Stimulated activated CD4-positive, alpha-beta T cell treated with anti-CD3 and anti-CD28 coated beads, Interleukin-12 subunit alpha, Interleukin-12 subunit beta, amount 100 ng/mL, for 4 hours (primary cell): Measurements from ENCODE around the gene CREB3L1.

Experiments used
- DNase-seq: peaks from one replicate; pipeline ENCODE4 v3.0.0-alpha.2; 2020

CREB3L1 gene

DNA sequence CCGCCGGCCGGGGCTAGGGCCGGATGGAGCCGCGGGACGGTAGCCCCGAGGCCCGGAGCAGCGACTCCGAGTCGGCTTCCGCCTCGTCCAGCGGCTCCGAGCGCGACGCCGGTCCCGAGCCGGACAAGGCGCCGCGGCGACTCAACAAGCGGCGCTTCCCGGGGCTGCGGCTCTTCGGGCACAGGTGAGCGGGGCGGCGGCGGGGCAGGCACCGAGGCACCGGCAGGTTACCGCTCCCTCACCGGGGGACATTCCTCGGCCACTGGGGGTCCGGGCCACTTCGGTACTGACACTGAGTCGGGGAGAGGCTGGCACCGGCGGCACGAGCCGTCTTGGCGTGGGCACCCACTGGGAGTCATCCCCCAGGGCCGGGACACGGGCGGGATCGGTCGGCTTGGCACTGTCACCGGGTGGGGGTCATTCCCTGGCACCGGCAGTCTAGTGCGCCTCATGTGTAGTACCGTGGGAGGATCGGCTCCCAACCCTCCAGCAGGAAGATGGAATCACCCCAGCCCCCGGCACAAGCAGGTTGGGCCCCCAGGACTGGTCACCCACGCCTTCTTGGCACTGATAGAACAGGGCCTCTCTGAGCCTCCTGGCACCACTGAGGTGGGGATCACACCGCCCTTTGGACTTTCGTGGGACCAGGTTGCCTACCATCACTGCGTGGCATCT, 70.3 kb downstream of the CREB3L1 start:
- no peak for DNase-seq

DNA sequence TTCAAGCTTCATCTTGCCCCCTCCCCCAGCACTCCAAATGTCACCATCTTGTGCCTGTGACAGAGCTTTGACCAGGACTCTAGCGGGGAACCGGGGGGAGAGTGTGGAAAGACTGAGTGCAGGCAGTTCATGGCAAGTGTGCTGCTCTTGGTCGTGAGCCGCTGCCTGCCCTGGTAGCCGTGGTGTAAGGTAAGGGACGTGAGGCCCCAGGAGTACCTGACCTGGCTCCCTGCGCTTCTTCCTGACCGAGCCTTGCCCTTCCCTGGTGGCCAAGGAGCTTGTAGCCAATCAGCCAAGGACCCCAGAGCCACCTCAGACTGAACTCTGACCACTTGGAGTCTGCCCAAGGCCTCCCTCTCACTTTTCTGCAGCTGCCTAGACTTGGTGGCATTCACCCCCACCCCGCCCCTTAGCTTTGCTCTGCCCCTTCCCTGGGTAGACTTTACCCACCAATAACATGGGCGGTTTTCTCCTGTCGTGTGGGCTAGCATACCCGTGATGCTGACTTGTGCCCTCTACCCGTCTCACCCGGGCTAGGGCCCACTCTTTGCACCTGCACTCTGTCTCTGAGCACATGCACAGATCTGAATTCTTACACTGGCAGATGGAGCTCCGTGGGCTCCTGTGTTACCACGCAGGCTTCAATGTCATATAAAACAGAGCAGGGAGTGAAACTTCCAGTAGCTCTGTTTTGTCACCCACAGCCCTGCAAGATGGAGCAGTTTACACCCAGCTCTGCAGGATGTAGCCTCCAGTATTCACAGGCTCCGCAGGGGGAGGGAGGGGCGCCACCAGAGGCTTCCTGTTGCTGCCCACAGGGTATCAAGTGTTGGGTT, 71.3 kb downstream of the CREB3L1 start:
- DNase-seq, result peak; percentile 45

DNA sequence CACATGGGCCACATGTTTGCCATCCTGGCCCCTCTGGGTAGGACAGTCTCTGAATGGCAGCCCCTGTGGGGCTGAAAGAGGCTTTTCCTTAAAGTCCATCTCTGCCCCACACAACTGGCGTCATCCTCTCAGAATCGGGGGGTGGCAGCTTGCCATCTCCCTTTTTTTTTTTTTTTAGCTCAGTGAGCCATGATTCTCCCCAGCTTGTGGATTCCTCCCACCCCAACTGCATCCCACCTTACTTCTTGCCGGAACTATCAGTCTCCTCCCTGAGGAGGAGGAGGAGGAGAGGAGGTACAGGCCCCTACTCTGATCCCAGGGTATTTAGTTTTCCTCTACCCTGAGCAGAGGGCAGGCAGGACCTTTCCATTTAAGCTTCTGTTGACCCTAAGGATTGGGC, 73.2 kb downstream of the CREB3L1 start:
- DNase-seq, result no peak

GRCh38 chr11:46351148-46351547, 73.7 kb downstream of the CREB3L1 start:
- no peak for DNase-seq

DNA sequence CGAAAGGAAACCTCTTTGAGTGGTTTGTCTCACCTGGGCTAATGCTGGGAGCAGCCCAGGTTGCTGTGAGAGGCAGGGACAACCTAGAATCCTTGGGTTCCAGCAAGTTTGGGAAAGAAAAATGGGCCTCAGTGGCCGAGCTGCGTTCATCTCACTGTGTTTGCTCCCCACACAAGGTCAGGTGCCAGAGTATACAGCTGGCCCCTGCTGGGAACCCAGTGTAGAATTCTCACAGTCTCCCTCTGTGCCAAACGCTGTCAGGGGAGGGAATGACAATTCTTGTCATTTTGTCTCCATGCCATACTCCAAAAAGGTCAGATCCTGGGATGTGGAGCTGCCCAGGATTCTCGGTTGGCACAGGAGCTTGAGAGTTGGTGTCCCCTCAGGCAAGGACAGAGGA, 74.1 kb downstream of the CREB3L1 start:
- DNase-seq, result no peak

GRCh38 chr11:46352063-46352841, 74.8 kb downstream of the CREB3L1 start:
- peak; percentile 67 for DNase-seq

DNA sequence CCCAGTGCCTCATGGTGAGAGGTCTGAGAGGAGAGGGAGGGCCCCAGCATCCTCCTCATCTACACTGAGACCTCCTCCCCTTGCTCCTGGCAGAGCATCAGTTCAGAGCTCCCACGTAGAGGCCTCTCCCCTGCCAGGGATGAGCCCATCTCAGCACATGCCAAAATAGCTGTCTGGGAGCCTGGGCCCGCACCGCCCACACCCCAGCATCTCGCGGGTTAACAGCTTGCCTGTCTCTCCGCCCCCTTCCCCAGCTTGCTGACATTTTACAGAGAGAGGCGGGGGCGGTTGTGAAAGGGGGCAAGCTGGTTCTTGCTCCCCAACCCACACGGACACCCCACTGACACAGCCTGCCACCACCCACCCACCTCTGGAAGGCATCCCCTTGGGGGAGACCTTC, 76.2 kb downstream of the CREB3L1 start:
- DNase-seq, result peak; percentile 65

DNA sequence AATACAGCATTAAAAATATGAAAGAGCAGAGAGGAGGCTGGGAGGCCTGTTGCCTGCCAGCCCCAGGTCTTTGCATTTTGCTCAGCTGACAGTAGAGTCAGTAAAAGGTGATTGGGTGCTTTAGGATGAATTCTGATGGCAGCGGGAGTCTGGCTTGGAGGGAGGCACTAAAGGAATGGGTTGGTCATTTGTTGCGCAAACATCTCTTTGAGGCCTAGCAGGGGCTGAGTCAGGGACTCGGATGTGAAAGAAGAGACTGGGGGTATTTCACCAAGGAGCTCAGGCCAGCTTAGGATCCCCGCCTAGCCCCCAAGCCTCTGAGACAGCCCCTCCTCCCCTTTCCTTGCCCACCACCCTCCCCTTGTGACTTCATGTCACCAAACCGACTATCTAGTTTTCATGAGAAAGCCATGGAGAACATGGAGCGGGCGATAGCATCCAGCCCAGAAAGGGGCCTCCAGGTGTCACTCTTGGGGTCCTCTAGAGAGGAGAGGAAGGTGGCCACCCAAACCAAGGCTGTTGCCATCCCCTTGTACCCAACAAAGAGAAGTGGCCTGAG, 79.5 kb downstream of the CREB3L1 start:
- DNase-seq, result no peak

- no peak for DNase-seq
Observed at GRCh38 chr11:46357483-46357936, 80.0 kb downstream of the CREB3L1 start.

- DNase-seq, result no peak
Observed at GRCh38 chr11:46359953-46360352, 82.5 kb downstream of the CREB3L1 start.

- no peak for DNase-seq
Observed at GRCh38 chr11:46360878-46361277, 83.4 kb downstream of the CREB3L1 start.

- DNase-seq, result peak; percentile 55
Observed at GRCh38 chr11:46361283-46362155, 84.1 kb downstream of the CREB3L1 start.

DNA sequence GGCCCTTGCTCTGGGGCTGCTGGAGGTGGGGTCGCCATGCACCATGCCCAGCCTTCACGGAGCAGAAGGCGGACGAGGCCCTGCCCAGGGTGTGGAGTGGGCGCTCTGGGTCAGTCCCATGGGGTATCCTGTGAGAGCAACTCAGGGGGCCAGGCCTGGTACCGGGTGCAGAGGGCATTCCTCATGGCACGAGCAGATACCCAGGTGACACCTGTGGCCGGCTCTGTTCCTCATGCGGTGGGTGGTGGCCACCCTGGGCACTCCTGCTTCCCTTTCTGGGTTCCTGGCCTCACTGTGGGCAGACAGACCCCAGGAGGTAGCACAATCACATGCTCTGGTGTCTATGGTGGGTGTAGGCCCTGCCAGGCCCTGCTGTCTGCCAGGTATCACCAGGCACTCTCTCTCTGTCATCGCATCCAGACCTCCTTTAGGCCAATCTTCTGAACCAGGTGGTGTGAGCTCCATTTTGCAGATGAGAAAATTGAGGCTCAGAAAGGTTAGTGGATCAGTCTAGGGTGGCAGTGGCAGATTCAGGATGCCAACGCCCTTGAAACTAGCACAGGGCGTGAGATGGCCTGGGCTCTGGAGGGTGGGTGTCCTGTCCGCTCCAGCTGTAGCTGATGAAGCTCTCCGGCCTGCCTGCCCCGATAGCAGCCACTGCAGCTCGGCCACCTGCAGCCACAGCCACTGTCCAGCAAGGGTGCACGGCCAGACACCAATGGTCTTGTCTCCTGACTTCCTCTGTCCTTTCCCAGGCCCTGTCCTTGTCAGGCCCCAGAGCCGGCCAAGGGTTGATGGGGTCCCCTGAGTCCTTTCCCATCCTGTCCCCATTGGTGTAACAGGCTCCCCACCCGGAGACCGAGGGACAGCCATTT, 84.9 kb downstream of the CREB3L1 start:
- no peak for DNase-seq

GRCh38 chr11:46363031-46363407, 85.6 kb downstream of the CREB3L1 start:
- no peak for DNase-seq

GRCh38 chr11:46363455-46364005, 86.1 kb downstream of the CREB3L1 start:
- no peak for DNase-seq

DNA sequence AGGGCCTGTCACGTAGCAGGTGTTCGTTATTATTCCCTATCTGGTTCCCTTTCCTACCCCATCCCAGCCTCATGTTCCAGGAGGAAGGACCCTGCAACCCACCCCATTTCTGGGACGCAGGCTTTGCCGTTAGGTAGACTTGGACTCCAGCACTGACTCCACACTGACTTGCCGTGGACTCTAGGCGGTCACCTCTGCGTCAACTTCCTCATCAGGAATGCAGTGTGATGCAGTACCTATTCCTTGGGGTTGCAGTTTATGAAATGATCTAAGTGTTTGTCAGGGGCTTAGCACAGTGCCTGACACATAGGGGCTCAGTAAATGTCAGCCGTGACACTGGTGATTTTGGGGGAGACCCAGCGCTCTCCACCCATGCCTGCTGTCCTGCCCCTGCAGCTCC, 86.6 kb downstream of the CREB3L1 start:
- no peak for DNase-seq

GRCh38 chr11:46364791-46365190, 87.3 kb downstream of the CREB3L1 start:
- no peak for DNase-seq

GRCh38 chr11:46366260-46366659, 88.8 kb downstream of the CREB3L1 start:
- no peak for DNase-seq

DNA sequence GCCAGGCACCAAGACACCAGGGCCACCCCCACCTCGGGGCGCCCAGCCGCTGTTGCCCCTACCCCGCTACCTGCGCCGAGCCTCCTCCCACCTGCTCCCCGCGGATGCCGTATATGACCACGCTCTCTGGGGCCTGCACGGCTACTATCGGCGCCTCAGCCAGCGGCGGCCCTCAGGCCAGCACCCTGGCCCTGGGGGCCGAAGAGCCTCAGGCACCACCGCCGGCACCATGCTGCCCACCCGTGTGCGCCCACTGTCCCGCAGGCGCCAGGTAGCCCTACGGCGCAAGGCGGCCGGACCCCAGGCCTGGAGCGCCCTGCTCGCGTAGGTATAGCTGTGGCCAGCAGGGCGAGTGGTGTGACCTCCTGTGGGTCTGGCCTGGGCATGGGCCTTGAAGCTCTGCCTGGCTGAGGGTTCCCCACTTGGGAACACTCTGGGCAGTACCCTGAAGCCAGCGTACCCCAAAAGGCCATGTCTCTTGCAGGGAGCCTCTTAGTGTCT, 89.2 kb downstream of the CREB3L1 start:
- DNase-seq, result no peak

DNA sequence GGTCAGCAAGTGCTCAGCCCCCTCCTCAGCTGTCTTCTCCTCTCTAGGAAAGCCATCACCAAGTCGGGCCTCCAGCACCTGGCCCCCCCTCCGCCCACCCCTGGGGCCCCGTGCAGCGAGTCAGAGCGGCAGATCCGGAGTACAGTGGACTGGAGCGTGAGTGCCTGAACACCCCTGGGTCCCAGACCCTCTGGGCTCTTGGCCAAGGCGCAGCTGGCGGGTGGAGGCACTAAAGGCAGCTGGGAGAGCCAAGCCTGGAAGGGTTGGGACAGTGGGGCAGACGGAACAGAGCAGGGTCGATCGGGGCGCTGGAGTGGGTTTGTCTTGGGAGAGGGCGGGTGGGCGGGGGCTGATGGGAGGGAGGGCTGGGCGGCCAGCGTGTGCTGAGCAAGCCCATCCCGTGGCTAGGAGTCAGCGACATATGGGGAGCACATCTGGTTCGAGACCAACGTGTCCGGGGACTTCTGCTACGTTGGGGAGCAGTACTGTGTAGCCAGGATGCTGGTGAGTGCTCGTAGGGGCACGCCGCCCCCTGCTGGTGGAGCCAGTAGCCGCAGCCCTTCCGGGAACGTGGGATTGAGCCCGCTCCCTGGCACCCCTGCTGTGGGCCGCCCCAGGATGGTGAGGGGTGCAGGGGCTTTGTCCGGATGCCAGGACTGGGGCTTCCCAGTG, 89.9 kb downstream of the CREB3L1 start:
- peak; percentile 74 for DNase-seq
